Esophagus squamous epithelium (tissue), 4 donors: ENCODE data around the gene ELOVL2.

Experiments used
- CTCF ChIP-seq, 6 experiments: fragments of 450-650 bp in 4 of 6; fragments of 200-600 bp in 2 of 6; sonication (generic) in 2 of 6; IDR thresholded peaks; one replicate each; pipeline ENCODE4 v1.5.1; 2016 to 2019; ENCODE audit warnings: antibody characterized with exemption in 6 of 6, mild to moderate bottlenecking in 4 of 6, moderate library complexity in 4 of 6
- POLR2A ChIP-seq, 4 donors: fragments of 450-650 bp; IDR thresholded peaks; one replicate each; pipeline ENCODE4 v1.6.1; 2017; ENCODE audit warnings: antibody characterized with exemption in 4 of 4, mild to moderate bottlenecking in 4 of 4, moderate library complexity in 3 of 4

GRCh38 chr6:11067348-11067747 is 23.2 kb upstream of the ELOVL2 start:
- TF ChIP-seq CTCF (IDR thresholded peaks at IDR 0.05), result no peak
- no peak for TF ChIP-seq POLR2A (IDR thresholded peaks at IDR 0.05)
